ENCODE results near the gene ZBTB20.

ZBTB20 gene

GRCh38 chr3:114556657-114557213 lies 590.4 kb downstream of the ZBTB20 start:
- Histone ChIP-seq H3K4me3 (ENCODE audit: low read length) (no peak overlapping the region), H3K79me2 (ENCODE audit: control insufficient read depth, low read length) (no peaks in the 10 kb centered on the region), H3K4me1 (ENCODE audit: control insufficient read depth, low read length) (no peaks in the 10 kb centered on the region), H3K36me3 (ENCODE audit: control insufficient read depth, low read length) (no peaks in the 10 kb centered on the region), H3F3A (ENCODE audit: control insufficient read depth, insufficient read depth) (no peaks in the 10 kb centered on the region), H3K27ac (ENCODE audit: low read depth, low read length) (no peak overlapping the region), H3K9me2 (replicated peaks; ENCODE audit: control insufficient read depth, low read length) (no peaks in the 10 kb centered on the region), H3K9me3 (ENCODE audit: control insufficient read depth, insufficient read depth, low read length) (no peaks in the 10 kb centered on the region), H4K20me1 (ENCODE audit: control insufficient read depth, insufficient read depth, low read depth, low read length) (no peaks in the 10 kb centered on the region), H3K4me2 (ENCODE audit: low read length) (no peak overlapping the region), H3K27me3 (ENCODE audit: control insufficient read depth, low read length) (no peaks in the 10 kb centered on the region)
- TF ChIP-seq CTCF (IDR thresholded peaks at IDR 0.05; ENCODE audit: low read depth, low read length, poor library complexity, severe bottlenecking) = no peak
- no peak for TF ChIP-seq EZH2phosphoT487 (IDR thresholded peaks at IDR 0.05; ENCODE audit: borderline replicate concordance, low read length)

GRCh38 chr3:114554731-114555130 lies 592.4 kb downstream of the ZBTB20 start:
- Histone ChIP-seq H3K36me3 (ENCODE audit: control insufficient read depth, low read length) (no peaks in the 10 kb centered on the region), H3K27me3 (ENCODE audit: control insufficient read depth, low read length) (no peaks in the 10 kb centered on the region), H3K4me3 (ENCODE audit: low read length) (no peak overlapping the region), H3K79me2 (ENCODE audit: control insufficient read depth, low read length) (no peaks in the 10 kb centered on the region), H4K20me1 (ENCODE audit: control insufficient read depth, insufficient read depth, low read depth, low read length) (no peaks in the 10 kb centered on the region), H3K9me2 (replicated peaks; ENCODE audit: control insufficient read depth, low read length) (no peaks in the 10 kb centered on the region), H3K9me3 (ENCODE audit: control insufficient read depth, insufficient read depth, low read length) (no peaks in the 10 kb centered on the region), H3F3A (ENCODE audit: control insufficient read depth, insufficient read depth) (no peaks in the 10 kb centered on the region), H3K27ac (ENCODE audit: low read depth, low read length) (no peak overlapping the region), H3K4me2 (ENCODE audit: low read length) (no peak overlapping the region), H3K4me1 (ENCODE audit: control insufficient read depth, low read length) (no peaks in the 10 kb centered on the region)
- TF ChIP-seq CTCF (IDR thresholded peaks at IDR 0.05; ENCODE audit: low read depth, low read length, poor library complexity, severe bottlenecking) (no peak), EZH2phosphoT487 (IDR thresholded peaks at IDR 0.05; ENCODE audit: borderline replicate concordance, low read length) (no peak)

- no peaks in the 10 kb centered on the region for H3K27me3 ChIP-seq (ENCODE audit: control insufficient read depth, low read length)
- H3K36me3 ChIP-seq (ENCODE audit: control insufficient read depth, low read length) = no peaks in the 10 kb centered on the region
- TF ChIP-seq CTCF (IDR thresholded peaks at IDR 0.05; ENCODE audit: low read depth, low read length, poor library complexity, severe bottlenecking) (no peak), EZH2phosphoT487 (IDR thresholded peaks at IDR 0.05; ENCODE audit: borderline replicate concordance, low read length) (no peak)
- H3K27ac ChIP-seq (ENCODE audit: low read depth, low read length) = no peak overlapping the region
- no peaks in the 10 kb centered on the region for H4K20me1 ChIP-seq (ENCODE audit: control insufficient read depth, insufficient read depth, low read depth, low read length)
- H3K4me1 ChIP-seq (ENCODE audit: control insufficient read depth, low read length) = no peaks in the 10 kb centered on the region
- H3K4me2 ChIP-seq (ENCODE audit: low read length) = no peak overlapping the region
- H3K9me3 ChIP-seq (ENCODE audit: control insufficient read depth, insufficient read depth, low read length) = no peaks in the 10 kb centered on the region
- H3K9me2 ChIP-seq (replicated peaks; ENCODE audit: control insufficient read depth, low read length) = no peaks in the 10 kb centered on the region
- no peaks in the 10 kb centered on the region for H3F3A ChIP-seq (ENCODE audit: control insufficient read depth, insufficient read depth)
- H3K79me2 ChIP-seq (ENCODE audit: control insufficient read depth, low read length) = no peaks in the 10 kb centered on the region
- H3K4me3 ChIP-seq (ENCODE audit: low read length) = no peak overlapping the region
Measured at GRCh38 chr3:114553949-114554593, 593.0 kb downstream of the ZBTB20 start.
